ENCODE results near the gene PDXDC1. TPM values are rescaled to one million over a fixed set of nuclear protein-coding genes. Genes with fewer than 3 reads are reported as not detected.
"Not testable (repeated sequence)": the region's sequence is repeated elsewhere in the genome, so short reads cannot be mapped to it uniquely, and the experiment has no call there.

Gene PDXDC1
- total and polyA plus RNA-seq, 12 donors: 24.9 to 88.5 (median 69.4) TPM

DNA sequence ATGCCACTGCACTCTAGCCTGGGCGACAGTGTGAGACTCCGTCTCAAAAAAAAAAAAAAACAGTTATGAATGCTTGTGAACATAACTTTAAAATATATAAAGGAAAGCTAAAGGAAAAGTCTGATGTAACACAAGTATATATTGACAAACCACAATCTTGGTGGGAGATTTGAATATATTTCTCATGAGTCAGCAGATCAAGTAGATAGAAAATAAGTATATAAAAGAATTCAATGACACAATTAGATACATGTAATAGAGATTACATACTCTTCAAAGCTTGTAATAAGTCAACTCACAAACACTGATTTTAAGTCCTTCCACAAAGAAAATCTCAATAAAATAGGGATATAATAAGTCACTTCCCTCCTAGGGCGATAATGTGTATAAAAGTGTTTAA is 40.8 kb downstream of the PDXDC1 start:
- not testable (repeated sequence) for DNase-seq, ATAC-seq, H3K4me3 ChIP-seq, H3K9me3 ChIP-seq, H3K27me3 ChIP-seq
- Histone ChIP-seq H3K4me1 (peaks cover 2 to 43% (median 34%) of the 10 kb centered on the region in 9 donors), H3K27ac (peak overlapping the region in 3 of 10 donors; percentile 33 to 77 (median 63)), H3K36me3 (peaks cover 0 to 78% (median 15%) of the 10 kb centered on the region in 9 donors)
- intact Hi-C loops (cut with DNase I): loop anchor here in 1 of 10 donors (10.0 kb wide), 1 partner anchor 61 kb away; no protein-coding TSS in a partner anchor
- WGBS, 2 donors: 97 to 100% methylated on average over 3 of the region's 3 CpGs

- peaks cover 0 to 78% (median 17%) of the 10 kb centered on the region in 9 donors for H3K36me3 ChIP-seq
- DNase-seq: not testable (repeated sequence)
These were observed 41.5 kb downstream of the PDXDC1 start for GRCh38 chr16:15016354-15016753.

GRCh38 chr16:15016951-15017580 is 42.2 kb downstream of the PDXDC1 start:
- ATAC-seq (peak; percentile 71 to 89 (median 78)), DNase-seq (peak in 1 of 2 donors; percentile 78)
- peaks cover 0 to 78% (median 19%) of the 10 kb centered on the region in 9 donors for H3K36me3 ChIP-seq
- WGBS, 2 donors: 10 to 16% methylated on average over 4 of the region's 4 CpGs
- intact Hi-C loops (cut with DNase I): loop anchor here in 1 of 10 donors (10.0 kb wide), 1 partner anchor 62 kb away; no protein-coding TSS in a partner anchor
- H3K4me3 ChIP-seq, H3K9me3 ChIP-seq, H3K27me3 ChIP-seq: not testable (repeated sequence)
- H3K4me1 ChIP-seq: peaks cover 2 to 43% (median 34%) of the 10 kb centered on the region in 9 donors
- peak overlapping the region in 7 of 10 donors; percentile 13 to 63 (median 29) for H3K27ac ChIP-seq

More at GRCh38 chr16:15016354-15016753, 41.5 kb downstream of the PDXDC1 start:
- intact Hi-C loops (cut with DNase I): loop anchor here in 1 of 10 donors (10.0 kb wide), 1 partner anchor 62 kb away; no protein-coding TSS in a partner anchor
- H3K9me3 ChIP-seq, H3K4me3 ChIP-seq, H3K27me3 ChIP-seq: not testable (repeated sequence)
- H3K4me1 ChIP-seq: peaks cover 2 to 43% (median 34%) of the 10 kb centered on the region in 9 donors
- ATAC-seq: peak in 6 of 8 donors; percentile 21 to 45 (median 39)
- H3K27ac ChIP-seq: peak overlapping the region in 9 of 10 donors; percentile 8 to 63 (median 29)
- WGBS, 2 donors: 61 to 68% methylated on average over 4 of the region's 4 CpGs

DNA sequence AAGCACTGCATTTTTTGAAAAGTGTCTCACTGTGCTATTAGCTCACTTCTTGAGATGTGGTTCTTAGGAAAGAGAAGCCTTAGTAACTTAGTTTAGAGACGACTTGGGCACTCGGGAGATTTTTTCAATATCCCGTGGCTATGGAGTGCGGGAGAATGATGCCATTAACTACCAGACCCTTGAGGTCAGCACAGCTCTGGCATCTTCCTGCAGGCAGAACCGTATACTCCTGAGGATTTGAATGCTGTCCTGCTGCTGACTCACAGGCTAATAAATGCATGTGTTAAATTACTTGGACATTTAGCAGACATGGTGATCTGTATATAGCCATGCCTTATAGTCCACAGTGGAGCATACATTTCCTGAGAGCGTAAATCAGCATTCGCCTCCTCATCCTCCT is 46.6 kb downstream of the PDXDC1 start:
- H3K4me3 ChIP-seq; DNase-seq; ATAC-seq; intact Hi-C loops (cut with DNase I); H3K9me3 ChIP-seq; H3K27me3 ChIP-seq; H3K27ac ChIP-seq: not testable (repeated sequence)
- 88 to 90% methylated on average over 7 of the region's 7 CpGs for WGBS, 2 donors
- Histone ChIP-seq H3K36me3 (peaks cover 0 to 97% (median 52%) of the 10 kb centered on the region in 9 donors), H3K4me1 (peaks cover 0 to 33% (median 17%) of the 10 kb centered on the region in 9 donors)

GRCh38 chr16:15022194-15022593 is 47.4 kb downstream of the PDXDC1 start:
- ATAC-seq (peak in 7 of 8 donors; percentile 48 to 74 (median 54)), DNase-seq (peak in 1 of 2 donors; percentile 42)
- WGBS, 2 donors: 17 to 21% methylated on average over 4 of the region's 4 CpGs
- intact Hi-C loops (cut with DNase I); H3K9me3 ChIP-seq; H3K4me3 ChIP-seq; H3K27me3 ChIP-seq; H3K27ac ChIP-seq: not testable (repeated sequence)
- H3K36me3 ChIP-seq: peaks cover 0 to 97% (median 51%) of the 10 kb centered on the region in 9 donors
- TF ChIP-seq CTCF (IDR thresholded peaks at IDR 0.05): peak in 7 of 9 donors; percentile 34 to 57 (median 43)
- peaks cover 0 to 25% (median 10%) of the 10 kb centered on the region in 9 donors for H3K4me1 ChIP-seq

GRCh38 chr16:15023381-15024077 is 48.7 kb downstream of the PDXDC1 start:
- H3K27me3 ChIP-seq; H3K27ac ChIP-seq; H3K4me3 ChIP-seq; DNase-seq; intact Hi-C loops (cut with DNase I); ATAC-seq; H3K9me3 ChIP-seq: not testable (repeated sequence)
- Histone ChIP-seq H3K4me1 (peaks cover 0 to 26% (median 9%) of the 10 kb centered on the region in 9 donors), H3K36me3 (peaks cover 0 to 98% (median 61%) of the 10 kb centered on the region in 9 donors)
- TF ChIP-seq CTCF (IDR thresholded peaks at IDR 0.05): peak in 1 of 9 donors; percentile 6
- 91 to 94% methylated on average over 13 of the region's 13 CpGs for WGBS, 2 donors

- intact Hi-C loops (cut with DNase I); H3K9me3 ChIP-seq; H3K27me3 ChIP-seq; H3K4me3 ChIP-seq; DNase-seq; ATAC-seq: not testable (repeated sequence)
- peak overlapping the region in 4 of 10 donors; percentile 15 to 59 (median 43) for H3K27ac ChIP-seq
- 91 to 97% methylated on average over 1 of the region's 1 CpG for WGBS, 2 donors
- H3K4me1 ChIP-seq: peaks cover 0 to 26% (median 9%) of the 10 kb centered on the region in 9 donors
- H3K36me3 ChIP-seq: peaks cover 0 to 98% (median 66%) of the 10 kb centered on the region in 9 donors
These were observed 50.0 kb downstream of the PDXDC1 start for GRCh38 chr16:15024858-15025199.

DNA sequence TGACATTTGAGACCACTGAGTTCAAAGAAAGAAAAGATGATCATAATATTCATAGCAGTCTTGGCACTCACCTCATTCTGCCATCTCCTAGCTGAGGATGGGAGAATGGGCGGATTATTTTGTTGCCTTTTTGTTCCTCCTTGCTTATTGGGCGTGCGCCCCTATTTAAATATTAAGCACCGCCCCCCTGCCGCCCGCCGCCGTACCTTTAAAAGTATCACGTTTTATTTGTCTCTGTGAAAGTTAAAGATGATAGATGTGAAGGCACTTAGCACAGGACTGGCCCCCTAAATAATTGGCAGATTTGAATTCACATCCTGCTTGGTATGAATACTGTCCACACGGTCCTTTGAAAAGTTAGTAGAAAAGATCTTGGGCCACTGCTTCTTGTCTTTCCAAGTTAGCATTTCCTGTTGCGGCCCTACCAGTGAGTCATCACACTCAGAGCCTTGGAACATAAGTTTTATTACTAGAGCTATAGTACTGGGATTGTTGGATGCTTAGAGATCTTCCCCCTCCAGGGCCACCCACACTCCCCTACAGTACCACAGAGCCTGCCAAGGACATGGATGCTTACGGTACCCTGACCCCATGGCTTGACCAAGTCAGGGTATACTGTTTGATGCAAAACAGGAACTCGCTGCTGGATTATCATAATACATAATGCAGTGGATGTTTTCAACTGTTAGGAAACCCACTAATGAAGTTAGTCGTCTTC is 50.6 kb downstream of the PDXDC1 start:
- H3K27ac ChIP-seq: peak overlapping the region in 4 of 10 donors; percentile 15 to 59 (median 43)
- peak in 5 of 8 donors; percentile 15 to 47 (median 29) for ATAC-seq
- H3K27me3 ChIP-seq; H3K4me3 ChIP-seq; intact Hi-C loops (cut with DNase I); DNase-seq; H3K9me3 ChIP-seq: not testable (repeated sequence)
- H3K36me3 ChIP-seq: peaks cover 0 to 97% (median 66%) of the 10 kb centered on the region in 9 donors
- WGBS, 2 donors: 83 to 86% methylated on average over 14 of the region's 14 CpGs
- H3K4me1 ChIP-seq: peaks cover 0 to 26% (median 9%) of the 10 kb centered on the region in 9 donors
